ENCODE data around the gene FXYD4.
"Not testable (repeated sequence)": the region's sequence is repeated elsewhere in the genome, so short reads cannot be mapped to it uniquely, and the experiment has no call there.

The FXYD4 gene, protein sequence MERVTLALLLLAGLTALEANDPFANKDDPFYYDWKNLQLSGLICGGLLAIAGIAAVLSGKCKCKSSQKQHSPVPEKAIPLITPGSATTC

DNA sequence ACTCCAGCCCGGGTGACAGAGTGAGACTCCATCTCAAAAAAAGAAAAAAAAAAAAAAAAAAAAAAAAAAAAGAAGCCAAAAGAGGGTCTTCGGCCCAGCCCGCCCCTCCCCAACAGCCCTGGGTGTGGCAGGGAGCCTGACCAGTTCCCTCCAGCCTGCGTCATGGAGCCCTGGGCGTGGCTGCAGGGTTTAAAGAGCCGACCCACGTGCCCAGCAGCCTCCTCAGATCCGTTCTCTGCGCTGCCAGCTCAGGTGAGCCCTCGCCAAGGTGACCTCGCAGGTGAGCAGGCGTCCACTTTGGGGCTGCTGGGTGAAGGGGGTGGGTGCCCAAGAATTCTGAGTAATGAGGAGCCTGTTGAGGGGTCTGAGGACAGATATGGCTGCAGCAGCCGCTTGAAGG, at the start of gene FXYD4:
TSS of gene FXYD4 (plus strand) at position 219 of the 400 bp plus-strand sequence. CDS start 2,111 bp downstream, outside the sequence.
- no peak for DNase-seq

DNA sequence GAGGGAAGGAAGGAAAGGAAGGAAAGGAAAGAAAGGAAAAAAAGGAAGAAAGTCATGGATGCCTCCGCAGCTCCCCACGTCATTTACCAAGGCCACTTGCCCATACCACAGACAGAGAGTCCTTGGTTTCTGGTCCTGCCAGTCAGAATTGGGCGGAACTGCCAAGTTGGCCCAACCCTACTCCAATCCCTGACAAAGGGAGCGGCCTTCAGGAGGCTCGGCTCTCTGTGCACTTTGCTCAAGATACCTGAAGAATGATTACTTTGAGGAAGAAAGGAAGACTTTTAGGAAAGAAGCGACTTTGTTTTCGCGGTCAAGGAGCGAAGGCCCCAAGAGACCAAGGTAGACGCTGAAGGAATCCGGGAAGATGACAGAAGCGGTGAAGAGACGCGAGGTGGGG, 49.1 kb upstream of the FXYD4 start:
- DNase-seq, result no peak

DNA sequence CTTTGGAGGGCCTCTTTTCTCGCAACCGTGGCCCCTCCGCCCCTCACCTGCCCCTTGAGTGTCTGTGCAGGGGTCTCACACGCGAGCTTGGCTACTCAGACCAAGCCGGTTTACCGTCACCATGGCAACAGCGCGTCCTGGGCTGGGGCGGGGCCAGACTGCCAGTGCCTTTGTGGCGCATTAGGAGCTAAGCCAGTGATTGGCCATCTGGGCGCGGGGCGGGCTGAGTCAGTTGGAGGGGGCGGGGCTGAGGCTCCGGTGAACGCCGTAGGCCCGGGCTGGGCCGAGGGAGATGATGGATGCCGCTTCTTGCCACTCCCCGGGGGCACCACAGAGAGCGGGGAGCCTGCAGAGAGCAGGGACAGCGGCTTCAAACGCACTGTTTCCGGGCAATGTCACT, 48.7 kb upstream of the FXYD4 start:
- peak; percentile 97 for DNase-seq

DNA sequence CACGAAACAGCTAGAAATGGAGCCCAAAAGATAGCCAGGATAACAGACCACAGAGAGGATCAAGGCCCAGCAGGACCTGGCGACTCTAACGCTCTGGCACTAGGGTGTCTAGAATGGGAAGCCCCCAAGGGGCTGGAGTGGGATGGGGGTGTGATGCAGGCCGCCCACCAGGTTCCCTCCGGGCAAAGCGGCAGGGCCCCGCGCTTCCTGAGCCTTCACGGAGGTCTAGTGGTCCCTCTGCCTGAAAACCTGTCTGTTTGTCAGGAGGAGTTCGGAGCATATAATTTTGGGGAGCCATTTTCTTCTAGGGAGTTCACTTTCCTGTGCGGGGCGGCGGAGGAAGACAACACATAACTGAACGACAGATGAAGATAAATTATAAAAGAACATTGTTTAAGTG, 48.2 kb upstream of the FXYD4 start:
- DNase-seq, result no peak

DNA sequence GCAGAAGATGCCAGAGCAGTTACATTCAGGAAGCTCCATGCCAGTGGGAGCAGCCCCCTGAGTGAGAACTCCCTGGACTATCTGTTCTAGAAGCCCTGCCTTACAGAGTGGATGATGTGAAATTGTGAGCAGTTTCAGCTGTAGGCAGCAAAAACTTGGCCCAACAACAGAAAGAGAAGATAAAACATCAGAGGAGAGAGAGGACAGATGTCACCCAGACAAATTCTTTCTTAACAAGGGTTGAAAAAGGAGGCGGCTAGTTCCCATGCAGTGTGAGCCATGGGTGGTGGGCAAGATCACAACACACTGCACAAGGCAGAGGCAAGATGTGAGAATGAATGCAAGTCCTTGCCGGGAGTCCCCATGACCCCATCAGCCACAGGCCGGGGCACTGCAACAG, 46.6 kb upstream of the FXYD4 start:
- DNase-seq, result no peak

DNA sequence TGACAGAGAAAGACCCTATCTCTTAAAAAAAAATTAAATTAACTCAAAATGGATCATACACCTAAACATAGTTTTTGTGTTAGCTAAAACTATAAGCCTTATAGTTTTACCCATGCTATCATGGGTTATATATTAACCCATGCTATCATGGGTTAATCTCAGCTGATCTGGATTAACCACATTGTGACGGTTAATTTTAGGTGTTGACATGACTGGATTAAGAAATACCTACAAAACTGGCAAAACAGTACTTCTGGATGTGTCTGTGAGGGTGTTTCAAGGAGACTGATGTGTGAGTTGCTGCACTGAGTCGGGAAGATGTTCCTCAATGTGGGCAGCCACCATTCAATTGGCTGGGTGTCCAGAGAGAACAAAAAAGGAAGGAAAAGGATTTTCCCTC, 44.3 kb upstream of the FXYD4 start:
- DNase-seq, result no peak

DNA sequence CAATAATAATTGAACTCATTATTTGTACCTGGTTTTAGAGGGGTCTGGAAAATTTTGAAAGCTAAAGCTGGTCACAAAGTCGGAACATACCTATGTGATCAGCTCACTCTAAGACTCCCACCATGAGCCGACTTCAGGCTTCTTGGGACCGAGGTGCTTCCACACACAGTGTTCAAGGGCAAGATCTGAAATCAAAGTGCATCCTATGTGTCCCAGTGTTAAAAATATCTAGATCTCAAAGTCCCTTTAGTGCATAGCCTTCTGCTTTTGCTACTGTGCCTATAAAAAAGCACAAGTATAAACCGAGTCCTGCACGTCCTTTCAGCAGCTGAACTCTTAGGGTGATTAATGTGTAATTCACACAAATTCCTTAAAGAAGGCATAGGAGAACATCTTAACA, 43.5 kb upstream of the FXYD4 start:
- no peak for DNase-seq

DNA sequence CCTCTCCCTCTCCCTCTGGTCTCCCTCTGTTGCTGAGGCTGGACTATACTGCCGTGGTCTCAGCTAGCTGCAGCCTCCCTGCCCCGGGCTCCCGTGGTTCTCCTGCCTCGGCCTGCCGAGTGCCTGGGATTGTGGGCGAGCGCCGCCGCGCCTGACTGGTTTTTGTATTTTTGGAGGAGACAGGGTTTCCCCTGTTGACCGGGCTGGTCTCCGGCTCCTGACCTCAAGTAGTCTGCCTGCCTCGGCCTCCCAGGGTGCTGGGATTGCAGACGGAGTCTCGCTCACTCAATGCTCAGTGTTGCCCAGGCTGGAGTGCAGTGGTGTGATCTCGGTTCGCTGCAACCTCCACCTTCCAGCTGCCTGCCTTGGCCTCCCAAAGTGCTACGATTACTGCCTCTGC, 42.6 kb upstream of the FXYD4 start:
- not testable (repeated sequence) for DNase-seq

DNA sequence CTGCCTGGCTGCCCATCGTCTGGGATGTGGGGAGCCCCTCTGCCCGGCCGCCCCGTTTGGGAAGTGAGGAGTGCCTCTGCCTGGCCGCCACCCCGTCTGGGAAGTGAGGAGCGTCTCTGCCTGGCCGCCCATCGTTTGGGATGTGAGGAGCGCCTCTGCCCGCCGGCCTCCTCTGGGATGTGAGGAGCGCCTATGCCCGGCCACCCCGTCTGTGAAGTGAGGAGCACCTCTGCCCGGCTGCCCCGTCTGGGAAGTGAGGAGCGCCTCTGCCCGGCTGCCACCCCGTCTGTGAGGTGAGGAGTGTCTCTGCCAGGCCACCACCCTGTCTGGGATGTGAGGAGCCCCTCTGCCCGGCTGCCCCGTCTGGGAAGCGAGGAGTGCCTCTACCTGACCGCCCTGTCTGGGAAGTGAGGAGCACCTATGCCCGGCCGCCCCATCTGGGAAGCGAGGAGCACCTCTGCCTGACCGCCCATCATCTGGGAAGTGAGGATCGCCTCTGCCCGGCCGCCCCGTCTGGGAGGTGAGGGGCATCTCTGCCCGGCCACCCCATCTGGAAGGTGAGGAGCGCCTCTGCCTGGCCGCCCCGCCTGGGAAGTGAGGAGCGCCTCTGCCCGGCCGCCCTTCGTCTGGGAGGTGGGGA, 42.1 kb upstream of the FXYD4 start:
- DNase-seq, result not testable (repeated sequence)

DNA sequence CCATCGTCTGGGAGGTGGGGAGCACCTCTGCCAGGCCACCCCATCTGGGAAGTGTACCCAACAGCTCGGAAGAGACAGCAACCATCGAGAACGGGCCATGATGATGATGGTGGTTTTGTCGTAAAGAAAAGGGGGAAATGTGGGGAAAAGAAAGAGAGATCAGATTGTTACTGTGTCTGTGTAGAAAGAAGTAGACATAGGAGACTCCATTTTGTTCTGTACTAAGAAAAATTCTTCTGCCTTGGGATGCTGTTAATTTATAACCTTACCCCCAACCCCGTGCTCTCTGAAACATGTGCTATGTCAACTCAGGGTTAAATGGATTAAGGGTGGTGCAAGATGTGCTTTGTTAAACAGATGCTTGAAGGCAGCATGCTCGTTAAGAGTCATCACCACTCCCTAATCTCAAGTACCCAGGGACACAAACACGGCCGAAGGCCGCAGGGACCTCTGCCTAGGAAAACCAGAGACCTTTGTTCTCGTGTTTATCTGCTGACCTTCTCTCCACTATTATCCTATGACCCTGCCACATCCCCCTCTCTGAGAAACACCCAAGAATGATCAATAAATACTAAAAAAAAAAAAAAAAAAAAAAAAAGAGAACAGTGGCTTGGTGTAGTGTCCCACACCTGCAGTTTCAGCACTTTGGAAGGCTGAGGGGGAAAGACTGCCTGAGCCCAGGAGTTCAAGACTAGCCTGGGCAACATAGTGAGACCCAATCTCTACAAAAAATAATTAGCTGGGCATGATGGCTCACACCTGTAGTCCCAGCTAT, 41.2 kb upstream of the FXYD4 start:
- DNase-seq, result not testable (repeated sequence)

DNA sequence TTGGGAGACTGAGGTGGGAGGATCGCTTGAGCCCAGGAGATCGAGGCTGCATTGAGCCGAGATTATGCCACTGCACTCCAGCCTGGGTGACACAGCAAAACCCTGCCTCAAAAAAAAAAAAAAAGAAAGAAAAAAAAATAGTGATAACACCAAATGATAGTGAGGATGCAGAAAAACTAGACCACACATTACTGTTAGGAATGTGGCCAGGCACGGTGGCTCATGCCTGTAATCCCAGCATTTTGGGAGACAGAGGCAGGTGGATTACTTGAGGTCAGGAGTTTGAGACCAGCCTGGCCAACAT, 40.7 kb upstream of the FXYD4 start:
- not testable (repeated sequence) for DNase-seq

DNA sequence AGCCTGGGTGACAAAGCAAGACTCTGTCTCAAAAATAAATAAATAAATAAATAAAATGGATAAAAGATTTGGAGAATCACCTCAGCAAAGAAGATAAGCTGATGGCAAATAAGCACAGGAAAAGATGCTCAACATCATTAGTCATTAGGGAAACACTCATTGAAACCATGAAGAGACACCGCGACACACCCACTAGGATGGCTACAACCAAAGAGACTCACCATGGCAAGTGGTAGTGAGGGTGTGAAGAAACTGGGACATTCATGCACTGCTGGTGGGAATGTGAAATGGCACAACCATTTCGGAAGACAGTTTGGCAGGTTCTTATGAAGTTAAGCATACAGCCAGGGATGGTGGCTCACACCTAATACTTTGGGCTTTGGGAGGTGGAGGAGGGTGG, 37.8 kb upstream of the FXYD4 start:
- no peak for DNase-seq

DNA sequence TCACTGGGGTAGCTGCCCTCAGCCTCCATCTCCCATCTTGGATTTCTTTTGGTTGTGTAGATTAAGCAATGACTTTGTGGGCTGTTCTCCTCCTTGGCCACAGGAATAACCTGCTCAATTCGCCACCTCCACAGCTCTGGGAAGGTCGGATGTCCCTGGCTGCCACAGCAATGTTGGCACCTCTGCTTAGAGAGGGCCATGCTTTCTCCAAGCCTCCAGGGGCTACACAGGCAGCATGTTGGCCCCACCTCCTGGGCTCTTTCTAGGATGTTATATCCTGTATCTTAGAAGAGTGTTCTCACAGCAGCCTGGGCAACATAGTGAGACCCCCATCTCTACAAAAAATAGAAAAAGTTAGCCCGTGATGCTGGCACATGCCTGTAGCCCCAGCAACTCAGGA, 35.4 kb upstream of the FXYD4 start:
- DNase-seq, result no peak

DNA sequence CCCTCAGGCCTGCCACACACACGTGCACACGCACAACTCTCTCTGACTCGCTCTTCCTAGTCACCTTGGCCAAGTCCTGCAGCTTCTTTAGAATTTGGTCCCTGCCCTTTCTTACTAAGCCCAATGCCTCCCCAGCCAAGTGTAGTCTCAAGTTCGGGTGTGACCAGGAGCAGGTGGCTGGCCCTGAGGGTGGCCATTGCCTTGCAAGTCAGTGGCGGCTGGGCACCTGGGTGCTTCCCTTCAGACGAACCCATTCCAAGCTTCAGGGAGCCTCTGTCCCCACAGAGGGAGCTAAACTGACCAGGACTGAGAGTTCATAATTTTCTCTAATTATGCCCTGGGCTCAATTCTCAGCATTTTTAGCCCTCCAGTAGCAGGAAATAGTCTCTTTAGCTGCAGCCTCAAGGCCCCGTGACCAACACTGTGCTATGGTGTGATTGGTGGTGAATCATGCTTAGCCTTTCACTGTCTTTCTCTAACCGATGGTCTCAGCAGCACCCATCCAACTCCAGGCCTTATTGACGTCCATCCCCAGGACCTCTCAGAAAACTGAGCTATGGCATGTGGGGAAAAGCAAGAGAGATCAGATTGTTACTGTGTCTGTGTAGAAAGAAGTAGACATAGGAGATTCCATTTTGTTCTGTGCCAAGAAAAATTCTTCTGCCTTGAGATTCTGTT, 34.7 kb upstream of the FXYD4 start:
- no peak for DNase-seq

DNA sequence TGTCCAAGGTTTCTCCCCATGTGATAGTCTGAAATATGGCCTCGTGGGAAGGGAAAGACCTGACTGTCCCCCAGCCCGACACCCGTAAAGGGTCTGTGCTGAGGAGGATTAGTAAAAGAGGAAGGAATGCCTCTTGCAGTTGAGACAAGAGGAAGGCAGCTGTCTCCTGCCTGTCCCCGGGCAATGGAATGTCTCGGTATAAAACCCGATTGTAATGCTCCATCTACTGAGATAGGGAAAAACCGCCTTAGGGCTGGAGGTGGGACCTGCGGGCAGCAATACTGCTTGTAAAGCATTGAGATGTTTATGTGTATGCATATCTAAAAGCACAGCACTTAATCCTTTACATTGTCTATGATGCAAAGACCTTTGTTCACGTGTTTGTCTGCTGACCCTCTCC, 33.9 kb upstream of the FXYD4 start:
- peak; percentile 75 for DNase-seq

DNA sequence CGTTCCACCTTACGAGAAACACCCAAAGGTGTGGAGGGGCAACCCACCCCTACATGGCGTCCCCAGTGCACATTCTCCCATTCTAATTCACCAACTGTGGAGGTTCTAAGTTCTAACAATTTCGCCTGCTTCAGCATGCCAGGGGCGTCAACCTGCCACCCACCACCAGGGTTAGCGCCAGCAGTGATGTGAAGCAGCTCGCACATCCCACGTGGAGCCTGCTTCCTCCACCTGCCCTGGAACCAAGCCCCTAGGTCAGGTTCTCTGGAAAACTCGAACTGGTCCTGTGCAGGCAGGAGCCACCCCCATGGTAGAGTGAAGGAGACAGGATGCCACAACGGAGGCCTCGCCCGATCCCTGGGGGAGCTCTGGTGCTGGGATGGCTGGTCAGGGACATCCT, 33.3 kb upstream of the FXYD4 start:
- DNase-seq, result no peak

DNA sequence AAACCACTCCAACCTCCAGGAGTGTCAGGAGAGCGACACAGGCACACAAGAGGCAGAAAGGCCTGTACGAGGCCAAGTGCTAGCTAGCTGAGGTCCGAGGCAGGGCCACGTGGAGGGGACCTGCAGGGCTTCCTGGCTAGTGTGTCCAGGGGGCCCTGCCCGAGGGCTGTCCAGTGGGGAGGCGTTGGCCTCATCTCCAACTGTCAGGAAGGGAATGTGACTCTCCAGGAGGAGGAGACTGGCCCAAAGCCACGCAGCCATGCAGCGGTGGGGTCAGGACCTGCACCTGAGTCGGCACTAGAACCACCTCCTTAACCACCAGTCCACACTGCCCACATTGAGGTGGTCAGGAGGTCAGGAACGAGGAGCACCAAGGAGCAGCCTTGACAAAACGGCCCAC, 32.3 kb upstream of the FXYD4 start:
- no peak for DNase-seq

DNA sequence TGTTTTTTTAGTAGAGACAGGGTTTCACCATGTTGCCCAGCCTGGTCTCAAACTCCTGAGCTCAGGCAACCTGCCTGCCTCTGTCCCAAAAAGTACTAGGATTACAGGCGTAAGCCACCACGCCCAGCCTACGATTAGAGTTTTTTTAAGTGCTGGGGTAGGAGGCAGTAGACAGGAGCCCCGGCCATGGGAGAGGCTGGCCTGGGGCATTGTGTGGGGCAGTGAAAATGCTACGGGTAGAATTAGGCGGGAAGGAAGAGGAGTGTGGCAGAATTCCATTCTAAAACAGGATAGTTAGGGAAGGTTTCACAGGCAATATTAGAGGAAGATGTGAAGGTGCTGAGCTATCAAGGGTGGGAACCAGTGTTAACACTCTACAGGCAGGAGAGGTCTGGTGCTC, 31.3 kb upstream of the FXYD4 start:
- no peak for DNase-seq

DNA sequence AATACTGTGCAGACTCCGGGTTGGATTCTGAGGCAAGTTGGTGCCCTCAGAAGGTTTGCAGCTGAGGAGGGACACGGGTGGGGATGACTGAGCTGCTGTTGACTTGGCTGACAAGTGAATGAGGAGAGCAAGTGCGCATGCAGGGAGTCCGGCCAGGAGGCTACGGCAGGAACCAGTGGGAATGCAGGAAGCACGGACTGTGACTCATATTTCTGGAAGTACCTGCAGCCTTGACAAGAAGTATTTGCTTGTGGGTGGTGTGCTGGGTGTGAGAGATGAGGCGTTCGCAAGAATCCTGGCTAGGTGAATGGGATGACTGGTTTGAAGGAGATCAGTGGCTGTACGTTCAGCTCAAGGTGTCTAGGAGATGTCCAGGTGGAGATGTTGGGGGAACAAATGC, 30.8 kb upstream of the FXYD4 start:
- DNase-seq, result peak; percentile 88

DNA sequence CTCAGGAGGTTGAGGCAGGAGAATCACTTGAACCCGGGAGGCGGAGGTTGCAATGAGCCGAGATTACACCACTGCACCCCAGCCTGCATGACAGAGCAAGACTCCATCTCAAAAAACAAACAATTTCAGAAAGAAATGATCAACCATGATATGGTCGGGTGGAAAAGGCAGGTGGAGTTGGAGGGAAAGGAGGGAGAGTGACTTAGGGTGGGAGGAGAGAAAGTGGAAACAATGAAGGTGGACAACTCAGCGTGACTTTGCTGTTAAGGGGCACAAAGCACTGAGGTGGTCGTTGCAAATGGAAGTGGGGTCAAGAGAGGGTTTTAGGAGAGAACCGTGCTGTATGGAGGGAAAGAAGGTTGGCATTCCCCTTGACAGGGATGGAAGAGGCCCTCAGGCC, 30.0 kb upstream of the FXYD4 start:
- DNase-seq, result no peak

DNA sequence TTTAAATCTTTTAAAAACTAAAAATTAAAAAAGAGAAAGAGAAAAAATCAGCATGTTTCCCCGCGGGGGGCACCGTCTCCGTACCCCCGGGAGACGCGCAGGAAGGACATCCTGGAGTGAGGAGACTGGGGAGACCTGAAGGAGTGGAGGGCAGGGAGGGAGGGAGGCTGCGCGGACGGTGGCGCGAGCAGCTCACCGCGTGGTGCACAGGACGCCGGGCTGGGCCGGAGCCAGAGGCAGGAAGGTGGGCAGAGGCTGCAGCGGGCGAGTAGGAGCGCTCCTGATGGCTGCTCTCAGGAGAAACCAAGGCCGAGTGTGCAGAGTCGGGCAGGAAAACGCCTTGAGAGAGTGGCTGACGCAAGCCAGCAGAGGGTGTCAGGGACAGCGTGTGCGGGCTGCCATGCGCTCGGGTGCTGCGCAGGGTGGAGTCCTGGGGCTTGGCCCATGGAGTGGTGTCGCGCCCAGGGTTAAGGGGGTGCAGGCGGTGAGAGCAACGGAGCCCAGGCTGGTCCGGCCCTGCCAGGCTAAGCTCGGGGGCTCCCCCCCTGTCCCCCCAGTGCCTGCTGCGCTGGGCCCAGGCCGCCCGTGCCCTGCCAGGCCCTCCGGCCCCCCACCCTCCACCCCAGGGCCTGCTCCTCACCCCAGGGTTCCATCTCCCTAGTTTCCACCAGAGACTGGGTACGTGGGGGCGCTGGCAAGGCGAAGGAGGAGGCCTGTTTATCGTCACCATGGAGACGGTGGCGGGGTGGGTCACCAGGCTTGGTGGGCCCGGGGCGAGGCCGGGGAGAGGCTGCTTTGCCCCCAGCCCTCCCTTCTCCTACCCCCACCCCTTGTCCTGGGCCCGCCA, 28.9 kb upstream of the FXYD4 start:
- no peak for DNase-seq

DNA sequence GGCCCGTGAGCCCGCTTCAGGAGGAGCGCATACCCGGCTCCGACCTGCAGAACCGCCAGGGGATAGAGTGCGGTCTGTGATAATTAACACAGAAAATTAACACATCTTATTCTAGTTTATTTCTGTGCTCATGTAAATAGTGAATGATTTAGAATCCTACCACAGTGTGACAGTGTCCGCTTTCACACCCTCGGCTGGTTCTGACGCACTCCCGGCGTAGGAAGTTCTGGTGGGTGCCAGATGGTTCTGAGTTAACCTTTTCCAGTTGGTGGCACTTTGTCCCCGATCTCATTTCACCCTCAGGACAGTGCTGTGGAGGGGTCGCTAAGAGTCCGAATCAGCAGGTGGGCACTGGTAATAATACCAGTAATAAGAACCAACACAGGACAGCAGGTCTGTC, 28.3 kb upstream of the FXYD4 start:
- DNase-seq, result no peak

DNA sequence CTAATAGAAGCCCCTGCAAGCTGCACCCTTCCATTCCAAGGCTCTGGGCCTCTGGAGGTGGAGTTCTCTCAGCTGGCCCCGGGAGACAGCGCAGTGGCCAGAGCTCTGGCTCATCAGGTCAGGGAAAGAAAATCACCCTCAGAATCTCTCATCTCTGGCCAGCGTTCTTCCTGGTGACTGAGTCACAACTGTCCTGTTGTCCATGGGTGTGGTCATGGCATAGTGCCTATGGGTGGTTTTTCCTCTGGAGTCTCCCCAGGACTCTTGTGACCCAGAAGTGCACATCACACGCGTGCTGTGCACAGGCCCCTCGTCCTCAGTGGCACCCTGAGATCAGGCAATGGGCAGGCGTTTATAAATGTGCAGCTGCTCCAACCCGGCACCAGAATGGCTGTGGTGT, 27.4 kb upstream of the FXYD4 start:
- no peak for DNase-seq

All from islet precursor cell (in vitro differentiated cells).